Erythroblast (primary cell): ENCODE results near the gene HLA-DOA.

Experiments
- GATA1 ChIP-seq: IDR thresholded peaks from 2 replicates; pipeline ENCODE4 v1.6.1; 2011; ENCODE audit warnings: low read depth, mild to moderate bottlenecking, control low read depth, low read length, moderate library complexity
- POLR2A ChIP-seq: IDR thresholded peaks from 2 replicates; pipeline ENCODE4 v1.6.1; 2011; ENCODE audit warnings: mild to moderate bottlenecking, low read length

- TF ChIP-seq POLR2A, result no peak
- no peak for TF ChIP-seq GATA1
Measured at GRCh38 chr6:32954267-32954666, 55.1 kb downstream of the HLA-DOA start.
